Stimulated activated CD8-positive, alpha-beta memory T cell treated with anti-CD3 and anti-CD28 coated beads, Interleukin-2, amount 100 ng/mL, for 48 hours (primary cell): ENCODE results near the gene BATF.

ENCODE experiments used
- DNase-seq, 2 donors: peaks; one replicate each; pipeline ENCODE4 v3.0.0-alpha.2; 2020; ENCODE audit warnings: low read depth in 2 of 2

The BATF gene

GRCh38 chr14:75531660-75532317 is 9.5 kb downstream of the BATF start:
- no peak for DNase-seq

- no peak for DNase-seq
Observed at GRCh38 chr14:75533791-75534555, 11.7 kb downstream of the BATF start.

GRCh38 chr14:75535164-75535898 is 13.1 kb downstream of the BATF start:
- DNase-seq: no peak

GRCh38 chr14:75537071-75537470 is 14.8 kb downstream of the BATF start:
- no peak for DNase-seq

- DNase-seq: no peak
Observed at GRCh38 chr14:75539162-75539560, 16.9 kb downstream of the BATF start.

- no peak for DNase-seq
Observed at GRCh38 chr14:75539561-75540478, 17.6 kb downstream of the BATF start.

- DNase-seq: no peak
Observed at GRCh38 chr14:75540479-75540851, 18.2 kb downstream of the BATF start.

GRCh38 chr14:75542588-75543091 is 20.4 kb downstream of the BATF start:
- DNase-seq: peak; percentile 70 to 79

GRCh38 chr14:75543253-75543652 is 21.0 kb downstream of the BATF start:
- DNase-seq: no peak

- no peak for DNase-seq
Observed at GRCh38 chr14:75543786-75544185, 21.5 kb downstream of the BATF start.

GRCh38 chr14:75545907-75546306 is 23.6 kb downstream of the BATF start:
- no peak for DNase-seq

GRCh38 chr14:75547552-75548250 is 25.4 kb downstream of the BATF start:
- no peak for DNase-seq

GRCh38 chr14:75548544-75548943 is 26.3 kb downstream of the BATF start:
- DNase-seq: no peak

- DNase-seq: no peak
Observed at GRCh38 chr14:75549169-75549568, 26.9 kb downstream of the BATF start.

GRCh38 chr14:75551021-75551420 is 28.8 kb downstream of the BATF start:
- DNase-seq: no peak

GRCh38 chr14:75553157-75553556 is 30.9 kb downstream of the BATF start:
- no peak for DNase-seq

- DNase-seq: no peak
Observed at GRCh38 chr14:75553761-75554364, 31.6 kb downstream of the BATF start.

- no peak for DNase-seq
Observed at GRCh38 chr14:75554482-75554881, 32.2 kb downstream of the BATF start.

GRCh38 chr14:75558440-75558839 is 36.2 kb downstream of the BATF start:
- no peak for DNase-seq

- no peak for DNase-seq
Observed at GRCh38 chr14:75559045-75559444, 36.8 kb downstream of the BATF start.
